H1 (cell line): ENCODE data around the gene KRTAP19-8. TPM values are rescaled to one million over a fixed set of nuclear protein-coding genes. Genes with fewer than 3 reads are reported as not detected.

Experiments
- CTCF ChIA-PET: fragments of 300-600 bp; sonication (Branson Sonifier 250); formaldehyde crosslinking; loops from one replicate; lab custom pipeline; 2021; ENCODE audit not compliant: partially characterized antibody; lab: Charles Lee
- POLR2A ChIA-PET: fragments of 300-600 bp; sonication (Branson Sonifier 250); formaldehyde crosslinking; loops from one replicate; lab custom pipeline; 2021; ENCODE audit warnings: inconsistent platforms; ENCODE audit not compliant: partially characterized antibody; lab: Charles Lee
- DNase-seq, 2 experiments: peaks; one replicate each; pipeline versions ENCODE4 v3.0.0 to v3.0.0-alpha.2; 2010 to 2022; ENCODE audit warnings: low spot score in 2 of 2, low read depth in 1 of 2, mixed read lengths in 1 of 2
- FAIRE-seq: peaks from 2 replicates; lab custom pipeline; 2011; peaks lifted over from hg19 to GRCh38; lab: Jason Lieb, UNC
- H2AFZ ChIP-seq: 2 replicates; pipeline ENCODE4 v1.8.1; 2012; ENCODE audit warnings: low read length, inconsistent platforms
- H2AK5ac ChIP-seq: 2 replicates; pipeline ENCODE4 v1.6.1; 2013; ENCODE audit warnings: low read depth, low read length
- H2BK120ac ChIP-seq: replicated peaks from 2 replicates; pipeline ENCODE3; 2013; ENCODE audit warnings: low read depth, low read length, inconsistent platforms
- H2BK12ac ChIP-seq: 2 replicates; pipeline ENCODE4 v1.6.1; 2013; ENCODE audit warnings: low read depth, low read length
- H2BK15ac ChIP-seq: 2 replicates; pipeline ENCODE4 v1.6.1; 2013; ENCODE audit warnings: low read length
- H2BK20ac ChIP-seq: 2 replicates; pipeline ENCODE4 v1.6.1; 2013; ENCODE audit warnings: low read length
- H2BK5ac ChIP-seq: 2 replicates; pipeline ENCODE4 v1.6.1; 2013; ENCODE audit warnings: low read depth, low read length
- H3K14ac ChIP-seq: 2 replicates; pipeline ENCODE4 v1.6.1; 2013; ENCODE audit warnings: inconsistent platforms; ENCODE audit not compliant: insufficient read length
- H3K18ac ChIP-seq: 2 replicates; pipeline ENCODE4 v1.6.1; 2013; ENCODE audit warnings: low read length; ENCODE audit errors: extremely low read depth
- H3K23ac ChIP-seq: 2 replicates; pipeline ENCODE4 v1.6.1; 2013; ENCODE audit warnings: inconsistent platforms; ENCODE audit not compliant: insufficient read length
- H3K23me2 ChIP-seq: 2 replicates; pipeline ENCODE4 v1.6.1; 2013; ENCODE audit warnings: low read depth, low read length
- H3K27ac ChIP-seq: 2 replicates; pipeline ENCODE4 v1.6.1; 2011; ENCODE audit warnings: low read depth, low read length, inconsistent platforms
- H3K27me3 ChIP-seq, 4 experiments: replicated peaks in 1 of 4; 1 replicate in 1 of 4; 2 replicates in 3 of 4; pipeline versions ENCODE4 v1.6.1 to v1.8.1; 2011 to 2013; ENCODE audit warnings: low read length in 3 of 4, mild to moderate bottlenecking in 3 of 4, inconsistent platforms in 2 of 4, mixed read lengths in 2 of 4, moderate library complexity in 1 of 4; ENCODE audit not compliant: control insufficient read depth in 3 of 4, insufficient read depth in 3 of 4; ENCODE audit errors: extremely low read depth in 1 of 4
- H3K36me3 ChIP-seq, 4 experiments: 2 replicates each; pipeline versions ENCODE4 v1.6.1 to v1.8.1; 2011 to 2013; ENCODE audit warnings: mild to moderate bottlenecking in 4 of 4, low read length in 3 of 4, moderate library complexity in 2 of 4, control low read depth in 1 of 4, inconsistent platforms in 1 of 4; ENCODE audit not compliant: insufficient read depth in 4 of 4, control insufficient read depth in 2 of 4
- H3K4ac ChIP-seq: replicated peaks from 2 replicates; pipeline ENCODE3; 2013; ENCODE audit warnings: low read length, low read depth, mixed read lengths, inconsistent platforms; ENCODE audit not compliant: insufficient read length
- H3K4me1 ChIP-seq, 4 experiments: replicated peaks in 1 of 4; 1 replicate in 1 of 4; 2 replicates in 3 of 4; pipeline versions ENCODE4 v1.6.1 to v1.8.1; 2011 to 2013; ENCODE audit warnings: low read length in 3 of 4, inconsistent platforms in 2 of 4, mixed read lengths in 1 of 4; ENCODE audit not compliant: insufficient read depth in 4 of 4, control insufficient read depth in 3 of 4
- H3K4me2 ChIP-seq, 2 experiments: 2 replicates each; pipeline versions ENCODE4 v1.6.1 to v1.8.1; 2011 to 2013; ENCODE audit warnings: low read depth in 2 of 2, low read length in 2 of 2, control low read depth in 1 of 2, inconsistent platforms in 1 of 2, mild to moderate bottlenecking in 1 of 2; ENCODE audit not compliant: insufficient read depth in 1 of 2
- H3K4me3 ChIP-seq, 4 experiments: fragments of 200-600, 300-600 bp in 1 of 4; sonication (generic), shearing (Covaris generic), sonication (Bioruptor Twin) in 1 of 4; 2 replicates each; pipeline versions ENCODE4 v1.5.1 to v1.8.1; 2011 to 2016; ENCODE audit warnings: low read length in 4 of 4, low read depth in 3 of 4, control low read depth in 2 of 4, inconsistent platforms in 2 of 4, mild to moderate bottlenecking in 2 of 4, mixed read lengths in 1 of 4, moderate library complexity in 1 of 4; ENCODE audit not compliant: insufficient read depth in 2 of 4; ENCODE audit errors: extremely low read depth in 1 of 4
- H3K56ac ChIP-seq: replicated peaks from 2 replicates; pipeline ENCODE3; 2013; ENCODE audit warnings: low read depth, mild to moderate bottlenecking, mixed read lengths, low read length, inconsistent platforms; ENCODE audit not compliant: insufficient read length
- H3K79me1 ChIP-seq: 2 replicates; pipeline ENCODE4 v1.6.1; 2013; ENCODE audit warnings: low read depth, low read length, control low read depth
- H3K79me2 ChIP-seq, 2 experiments: 2 replicates each; pipeline versions ENCODE4 v1.6.1 to v1.8.1; 2012 to 2013; ENCODE audit warnings: low read length in 2 of 2, mild to moderate bottlenecking in 2 of 2, inconsistent platforms in 1 of 2; ENCODE audit not compliant: insufficient read depth in 2 of 2, control insufficient read depth in 1 of 2
- H3K9ac ChIP-seq, 4 experiments: replicated peaks in 1 of 4; 1 replicate in 1 of 4; 2 replicates in 3 of 4; pipeline versions ENCODE4 v1.6.1 to v1.8.1; 2011 to 2013; ENCODE audit warnings: low read depth in 3 of 4, low read length in 3 of 4, control low read depth in 2 of 4, mild to moderate bottlenecking in 2 of 4, moderate library complexity in 2 of 4, inconsistent platforms in 1 of 4; ENCODE audit errors: extremely low read depth in 1 of 4
- H3K9me3 ChIP-seq, 2 experiments: 2 replicates each; pipeline versions ENCODE4 v1.6.1 to v1.8.1; 2012 to 2013; ENCODE audit warnings: mild to moderate bottlenecking in 2 of 2, moderate library complexity in 2 of 2, control low read depth in 1 of 2, inconsistent platforms in 1 of 2, low read depth in 1 of 2, low read length in 1 of 2, mixed read lengths in 1 of 2; ENCODE audit not compliant: insufficient read depth in 2 of 2
- H4K20me1 ChIP-seq, 2 experiments: replicated peaks in 1 of 2; 2 replicates each; pipeline versions ENCODE3 to v1.8.1; 2011 to 2013; ENCODE audit warnings: inconsistent platforms in 2 of 2, low read length in 2 of 2, mild to moderate bottlenecking in 1 of 2; ENCODE audit not compliant: insufficient read depth in 2 of 2, control insufficient read depth in 1 of 2
- H4K5ac ChIP-seq: 2 replicates; pipeline ENCODE4 v1.6.1; 2013; ENCODE audit warnings: low read length, low read depth, mixed read lengths, inconsistent platforms; ENCODE audit not compliant: insufficient read length
- H4K8ac ChIP-seq: 2 replicates; pipeline ENCODE4 v1.8.0; 2013; ENCODE audit warnings: mild to moderate bottlenecking, moderate library complexity, low read length, inconsistent platforms; ENCODE audit not compliant: insufficient read depth; ENCODE audit errors: extremely low read depth
- H4K91ac ChIP-seq: replicated peaks from 2 replicates; pipeline ENCODE3; 2013; ENCODE audit warnings: low read length, mixed read lengths, inconsistent platforms; ENCODE audit not compliant: insufficient read length
- ASH2L ChIP-seq: fragments of 200-600, 300-600 bp; sonication (generic); IDR thresholded peaks from one replicate; pipeline ENCODE4 v1.7.1; 2017; ENCODE audit warnings: low read length
- BRCA1 ChIP-seq: IDR thresholded peaks from 2 replicates; pipeline ENCODE4 v1.6.1; 2012; ENCODE audit warnings: low read depth, low read length, improper control_type of control experiment
- CREB1 ChIP-seq: IDR thresholded peaks from 2 replicates; pipeline ENCODE4 v1.6.1; 2012; ENCODE audit warnings: inconsistent platforms
- RAD21 ChIP-seq, 2 experiments: IDR thresholded peaks in 1 of 2; conservative IDR thresholded peaks in 1 of 2; 2 replicates each; pipeline ENCODE4 v1.6.1; 2011; ENCODE audit warnings: low read depth in 2 of 2, low read length in 2 of 2, improper control_type of control experiment in 1 of 2, inconsistent platforms in 1 of 2, mild to moderate bottlenecking in 1 of 2, moderate library complexity in 1 of 2
- SP4 ChIP-seq: IDR thresholded peaks from 2 replicates; pipeline ENCODE4 v1.6.1; 2012; ENCODE audit warnings: low read length, inconsistent platforms
- SRF ChIP-seq: IDR thresholded peaks from 2 replicates; pipeline ENCODE4 v1.6.1; 2011; ENCODE audit warnings: mild to moderate bottlenecking, low read depth, low read length, moderate library complexity
- TAF7 ChIP-seq: optimal IDR thresholded peaks from 2 replicates; pipeline ENCODE3; 2011; ENCODE audit warnings: low read depth, mild to moderate bottlenecking, inconsistent platforms, low read length, moderate library complexity, borderline replicate concordance
- WGBS, 2 experiments: shearing (Covaris generic) in 1 of 2; methylation state at CpG; one replicate each; pipeline versions ENCODE4 v1.1.6 to v1.1.7; 2013 to 2015; ENCODE audit warnings: low lambda C conversion rate in 2 of 2, mixed read lengths in 2 of 2, inconsistent platforms in 1 of 2, low coverage in 1 of 2, missing lambda C conversion rate in 1 of 2; ENCODE audit not compliant: insufficient replicate concordance in 2 of 2, insufficient coverage in 1 of 2, insufficient read length in 1 of 2; ENCODE audit errors: extremely low coverage in 1 of 2, missing lambda C conversion rate in 1 of 2; 5-methylcytosine and 5-hydroxymethylcytosine counted together
- polyA plus RNA-seq, 7 experiments: library from polyadenylated mRNA; depleted of rRNA in 3 of 7; stranded (reverse) in 5 of 7; unstranded in 2 of 7; fragments of >200 nt in 5 of 7; fragments of 200-250 nt in 2 of 7; gene quantifications; 1 replicate in 5 of 7; 2 replicates in 1 of 7; 4 replicates in 1 of 7; pipeline versions ENCODE4 v1.2.1 to v1.2.3, GENCODE V29; 2011 to 2013; ENCODE audit warnings: missing spikeins in 2 of 7, mixed read lengths in 2 of 7
- total RNA-seq: library from RNA; stranded (reverse); fragmentation: NEBNext Ultra II Directional; extraction: Animal tissue kit (Norgen Biotek cat#: 25700); gene quantifications from 2 replicates; pipeline ENCODE4 v1.2.1, GENCODE V29; 2021
- TF ChIP-seq, protein P1 (sequence below): IDR thresholded peaks from 2 replicates; pipeline ENCODE4 v1.6.1; 2011; ENCODE audit warnings: low read depth, mild to moderate bottlenecking, low read length; ENCODE audit not compliant: insufficient read depth

KRTAP19-8 gene
- total and polyA plus RNA-seq, 2 of the 8 experiments (the other 6 are each of a cell fraction or from before 2014, with no cell fraction given): not detected

DNA sequence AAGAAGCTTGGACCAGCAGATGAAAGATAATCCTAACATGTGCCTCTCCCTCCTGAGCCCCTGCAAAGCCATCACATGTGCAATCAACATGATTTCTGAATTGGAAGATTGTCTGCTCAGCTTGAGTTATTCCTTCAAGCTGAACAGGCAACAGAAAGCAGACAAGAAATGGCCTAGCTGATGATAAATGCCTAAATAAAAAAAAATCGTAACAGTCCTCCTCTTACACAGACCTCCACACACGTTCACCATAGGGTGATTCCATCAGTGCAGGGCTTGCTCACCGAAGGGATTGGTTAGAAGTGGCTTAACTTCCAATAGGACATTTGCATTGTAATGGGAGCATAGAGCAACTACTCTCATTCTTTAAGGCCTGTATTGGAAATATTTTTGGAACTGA is 14.6 kb downstream of the KRTAP19-8 start:
- Histone ChIP-seq H3K4me2 (no peak overlapping the region), H3K56ac (no peak overlapping the region), H3K79me2 (no peaks in the 10 kb centered on the region), H2AFZ (no peak overlapping the region), H4K8ac (no peak overlapping the region), H2BK15ac (no peak overlapping the region), H3K4ac (no peak overlapping the region), H3K9me3 (no peaks in the 10 kb centered on the region), H2BK120ac (no peak overlapping the region), H3K14ac (no peak overlapping the region), H3K36me3 (no peaks in the 10 kb centered on the region), H4K5ac (no peak overlapping the region), H3K23me2 (no peaks in the 10 kb centered on the region), H3K79me1 (no peaks in the 10 kb centered on the region), H2AK5ac (no peak overlapping the region), H3K4me3 (no peak overlapping the region), H3K4me1 (no peaks in the 10 kb centered on the region), H3K9ac (no peak overlapping the region), H2BK20ac (no peak overlapping the region), H4K20me1 (no peaks in the 10 kb centered on the region), H2BK5ac (no peak overlapping the region), H2BK12ac (no peak overlapping the region), H3K18ac (no peak overlapping the region), H3K27ac (no peak overlapping the region), H3K27me3 (0 out of 7 replicates have a peak, but pooled peaks cover 0 to 2% (median 0%) of the 10 kb centered on the region in 4 experiments), H3K23ac (no peak overlapping the region), H4K91ac (no peak overlapping the region)
- DNase-seq: no peak
- POLR2A ChIA-PET: no interaction called here
- FAIRE-seq: no peak
- TF ChIP-seq RAD21 (IDR thresholded peaks at IDR 0.05 in 1 of 2, conservative IDR thresholded peaks at IDR 0.05 in 1 of 2; ENCODE audit: low read depth in 2 of 2, low read length in 2 of 2): no peak
- TF ChIP-seq ASH2L: no peak
- no peak for TF ChIP-seq SRF
- no peak for TF ChIP-seq CREB1
- TF ChIP-seq, protein P1, sequence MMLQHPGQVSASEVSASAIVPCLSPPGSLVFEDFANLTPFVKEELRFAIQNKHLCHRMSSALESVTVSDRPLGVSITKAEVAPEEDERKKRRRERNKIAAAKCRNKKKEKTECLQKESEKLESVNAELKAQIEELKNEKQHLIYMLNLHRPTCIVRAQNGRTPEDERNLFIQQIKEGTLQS: no peak
- TF ChIP-seq TAF7: no peak
- TF ChIP-seq BRCA1: no peak
- TF ChIP-seq SP4: no peak
- CTCF ChIA-PET: interaction anchor here (1.2 to 1.8 kb wide), 2 partner anchors 11 to 62 kb away, joined by 5 to 6 read pairs; no protein-coding TSS in a partner anchor
- 93% methylated on average over 3 of the region's 3 CpGs; no CpG with 5 or more reads in 1 of the 2 experiments for WGBS, 2 experiments
